Stimulated activated naive CD8-positive, alpha-beta T cell treated with anti-CD3 and anti-CD28 coated beads, Interleukin-15, Interleukin-2, amounts not matched to agents 100 ng/mL and 50 ng/mL, for 24 hours (primary cell): ENCODE measurements around the gene PTPN3.
"Not testable (repeated sequence)": the region's sequence is repeated elsewhere in the genome, so short reads cannot be mapped to it uniquely, and the experiment has no call there.

ENCODE experiments used
- H3K27ac Mint-ChIP-seq: one replicate; pipeline ENCODE4 v1.8.0; 2021; ENCODE audit warnings: mild to moderate bottlenecking, mixed read lengths
- H3K27me3 Mint-ChIP-seq: one replicate; pipeline ENCODE4 v1.8.0; 2021; ENCODE audit warnings: mixed read lengths
- H3K36me3 Mint-ChIP-seq: one replicate; pipeline ENCODE4 v1.8.0; 2021; ENCODE audit warnings: low read depth, mixed read lengths
- H3K4me1 Mint-ChIP-seq: one replicate; pipeline ENCODE4 v1.8.0; 2021; ENCODE audit warnings: low read depth, mixed read lengths
- H3K4me3 Mint-ChIP-seq: one replicate; pipeline ENCODE4 v1.8.0; 2021; ENCODE audit warnings: mild to moderate bottlenecking, mixed read lengths
- H3K9me3 Mint-ChIP-seq: one replicate; pipeline ENCODE4 v1.8.0; 2021; ENCODE audit warnings: mixed read lengths

PTPN3 gene

DNA sequence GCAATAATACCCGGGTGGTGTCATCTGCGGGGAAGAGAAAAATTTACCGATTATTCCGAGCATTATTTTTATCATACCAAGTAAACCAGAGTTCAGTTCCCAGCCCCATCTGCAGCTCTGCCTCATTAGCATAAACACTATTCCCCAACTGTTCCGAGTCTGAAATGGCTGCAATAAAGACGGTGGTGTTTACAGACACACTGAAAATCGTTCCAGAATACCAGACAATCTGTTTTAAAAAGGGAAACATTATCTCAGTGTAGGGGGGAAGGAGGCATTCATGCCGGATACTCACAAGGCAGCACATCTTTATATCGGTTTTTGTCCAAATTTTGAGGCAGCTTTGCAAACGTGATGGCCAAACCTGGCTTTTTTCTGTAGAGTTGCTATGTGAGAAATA, 106.9 kb downstream of the PTPN3 start:
- H3K9me3 Mint-ChIP-seq, result no peaks in the 10 kb centered on the region
- no peak overlapping the region for H3K27ac Mint-ChIP-seq
- H3K4me3 Mint-ChIP-seq, result no peak overlapping the region
- no peaks in the 10 kb centered on the region for H3K4me1 Mint-ChIP-seq
- peaks cover 22% of the 10 kb centered on the region for H3K27me3 Mint-ChIP-seq
- no peaks in the 10 kb centered on the region for H3K36me3 Mint-ChIP-seq

DNA sequence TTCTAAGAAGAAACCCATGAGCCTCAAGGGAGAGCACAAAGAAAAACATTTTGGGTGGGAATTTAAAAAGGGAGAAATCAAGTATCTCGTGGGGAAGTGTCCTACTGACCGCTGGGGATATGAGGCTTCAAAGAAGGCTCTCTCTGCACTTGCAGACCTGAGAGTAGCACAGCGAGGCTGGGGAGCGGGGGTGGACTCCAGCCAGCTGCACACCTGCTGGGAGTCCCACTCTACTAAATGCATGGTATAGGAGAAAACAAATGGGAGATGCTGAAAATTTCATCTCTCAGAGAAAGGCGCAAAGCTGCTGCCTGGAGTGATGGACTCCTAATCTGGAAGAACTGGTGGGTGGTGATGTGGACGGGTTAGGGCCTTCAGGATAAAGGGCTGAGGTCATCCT, 110.3 kb downstream of the PTPN3 start:
- H3K4me3 Mint-ChIP-seq, result no peak overlapping the region
- no peaks in the 10 kb centered on the region for H3K36me3 Mint-ChIP-seq
- no peaks in the 10 kb centered on the region for H3K4me1 Mint-ChIP-seq
- H3K9me3 Mint-ChIP-seq, result no peaks in the 10 kb centered on the region
- no peak overlapping the region for H3K27ac Mint-ChIP-seq
- H3K27me3 Mint-ChIP-seq, result peaks cover 25% of the 10 kb centered on the region

DNA sequence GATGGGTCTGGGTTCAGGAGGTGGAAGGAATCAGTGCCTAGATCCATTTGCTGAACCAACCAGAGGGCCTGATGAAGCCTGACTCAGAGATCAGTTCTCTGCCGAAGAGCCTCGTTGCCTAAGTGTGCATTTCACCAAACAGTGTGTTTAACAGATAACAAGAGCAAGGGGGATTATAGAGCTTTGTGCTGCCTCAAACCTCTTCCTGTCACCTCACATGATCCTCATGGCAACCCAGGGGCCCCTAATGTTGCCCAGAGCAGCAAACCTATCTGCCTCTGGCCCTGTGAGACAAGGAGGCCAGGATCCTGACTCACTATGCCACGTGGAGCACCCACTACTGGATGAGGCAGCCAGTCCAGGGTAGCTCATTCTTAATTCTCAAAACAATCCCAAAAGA, 110.9 kb downstream of the PTPN3 start:
- Mint-ChIP-seq H3K36me3 (no peaks in the 10 kb centered on the region), H3K9me3 (no peaks in the 10 kb centered on the region), H3K4me1 (no peaks in the 10 kb centered on the region), H3K27me3 (peaks cover 28% of the 10 kb centered on the region), H3K27ac (no peak overlapping the region), H3K4me3 (no peak overlapping the region)

DNA sequence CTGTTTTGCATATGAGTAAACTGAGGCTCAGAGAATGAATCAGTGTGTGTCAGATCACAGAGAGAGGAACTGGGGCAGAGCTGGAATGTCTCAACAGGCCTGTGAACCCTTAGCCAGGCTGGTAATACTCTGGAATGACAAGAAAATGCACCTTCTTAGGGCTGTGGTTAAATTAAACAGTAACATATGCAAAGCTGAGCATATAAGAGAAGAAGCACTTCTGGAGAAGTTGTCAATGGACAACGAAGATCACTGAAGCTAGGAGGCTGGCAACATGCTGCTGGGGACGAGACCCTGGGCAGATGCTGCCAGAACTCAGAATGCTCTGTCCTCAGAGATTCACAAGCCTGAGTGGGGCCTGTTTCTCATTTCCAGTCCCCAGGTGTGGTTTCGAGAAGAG, 112.6 kb downstream of the PTPN3 start:
- no peaks in the 10 kb centered on the region for H3K9me3 Mint-ChIP-seq
- no peak overlapping the region for H3K27ac Mint-ChIP-seq
- no peaks in the 10 kb centered on the region for H3K36me3 Mint-ChIP-seq
- H3K27me3 Mint-ChIP-seq, result peaks cover 25% of the 10 kb centered on the region
- no peaks in the 10 kb centered on the region for H3K4me1 Mint-ChIP-seq
- H3K4me3 Mint-ChIP-seq, result no peak overlapping the region

DNA sequence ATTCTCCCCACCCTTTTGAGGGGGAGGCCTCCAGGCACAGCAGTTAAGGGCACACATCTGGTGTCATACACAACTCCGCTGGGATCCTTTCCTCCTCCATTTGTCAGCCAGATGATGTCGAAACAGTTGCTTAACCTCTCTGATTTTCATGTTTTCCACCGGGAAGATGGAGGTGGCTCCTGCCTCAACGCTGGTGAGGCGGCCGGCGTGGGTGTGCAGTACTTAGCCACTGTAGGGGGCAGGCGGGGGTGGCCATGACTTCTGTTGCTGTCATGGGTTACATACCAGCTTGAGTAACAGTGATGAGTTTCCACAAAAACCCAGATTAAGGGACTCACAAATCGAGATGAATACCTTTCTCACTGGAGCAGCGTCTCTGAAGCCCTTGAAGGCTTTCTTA, 114.2 kb downstream of the PTPN3 start:
- Mint-ChIP-seq H3K4me1 (no peaks in the 10 kb centered on the region), H3K9me3 (no peaks in the 10 kb centered on the region), H3K36me3 (no peaks in the 10 kb centered on the region), H3K4me3 (no peak overlapping the region), H3K27ac (no peak overlapping the region), H3K27me3 (peaks cover 27% of the 10 kb centered on the region)

DNA sequence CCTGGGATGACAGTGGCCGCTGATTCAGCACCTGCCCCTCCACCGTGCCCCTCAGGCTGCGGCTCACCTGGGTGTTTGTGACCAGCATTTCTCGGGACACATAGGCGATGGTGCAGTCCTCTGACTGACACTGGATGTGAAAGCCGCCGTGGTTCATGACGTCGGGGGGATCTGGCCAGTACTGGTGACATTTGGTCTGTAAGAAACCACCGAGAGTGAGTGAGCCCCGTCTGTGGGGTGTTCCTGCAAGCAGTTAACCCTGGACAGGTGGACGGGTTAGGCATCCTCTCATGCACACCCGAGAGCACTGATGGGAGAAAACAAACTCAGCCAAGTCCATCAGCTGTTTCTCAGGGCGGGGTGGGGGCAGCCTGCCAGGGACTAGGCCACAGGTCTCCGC, 114.8 kb downstream of the PTPN3 start:
- no peaks in the 10 kb centered on the region for H3K9me3 Mint-ChIP-seq
- no peaks in the 10 kb centered on the region for H3K4me1 Mint-ChIP-seq
- H3K36me3 Mint-ChIP-seq, result no peaks in the 10 kb centered on the region
- no peak overlapping the region for H3K27ac Mint-ChIP-seq
- no peak overlapping the region for H3K4me3 Mint-ChIP-seq
- peaks cover 28% of the 10 kb centered on the region for H3K27me3 Mint-ChIP-seq

GRCh38 chr9:109382585-109382984, 115.5 kb downstream of the PTPN3 start:
- no peak overlapping the region for H3K27ac Mint-ChIP-seq
- H3K4me3 Mint-ChIP-seq, result no peak overlapping the region
- H3K9me3 Mint-ChIP-seq, result no peaks in the 10 kb centered on the region
- no peaks in the 10 kb centered on the region for H3K4me1 Mint-ChIP-seq
- peaks cover 22% of the 10 kb centered on the region for H3K27me3 Mint-ChIP-seq
- H3K36me3 Mint-ChIP-seq, result no peaks in the 10 kb centered on the region

- Mint-ChIP-seq H3K27me3 (peaks cover 22% of the 10 kb centered on the region), H3K4me3 (no peak overlapping the region), H3K27ac (no peak overlapping the region), H3K4me1 (no peaks in the 10 kb centered on the region), H3K9me3 (no peaks in the 10 kb centered on the region), H3K36me3 (no peaks in the 10 kb centered on the region)
These were observed 115.9 kb downstream of the PTPN3 start for GRCh38 chr9:109382182-109382581.

DNA sequence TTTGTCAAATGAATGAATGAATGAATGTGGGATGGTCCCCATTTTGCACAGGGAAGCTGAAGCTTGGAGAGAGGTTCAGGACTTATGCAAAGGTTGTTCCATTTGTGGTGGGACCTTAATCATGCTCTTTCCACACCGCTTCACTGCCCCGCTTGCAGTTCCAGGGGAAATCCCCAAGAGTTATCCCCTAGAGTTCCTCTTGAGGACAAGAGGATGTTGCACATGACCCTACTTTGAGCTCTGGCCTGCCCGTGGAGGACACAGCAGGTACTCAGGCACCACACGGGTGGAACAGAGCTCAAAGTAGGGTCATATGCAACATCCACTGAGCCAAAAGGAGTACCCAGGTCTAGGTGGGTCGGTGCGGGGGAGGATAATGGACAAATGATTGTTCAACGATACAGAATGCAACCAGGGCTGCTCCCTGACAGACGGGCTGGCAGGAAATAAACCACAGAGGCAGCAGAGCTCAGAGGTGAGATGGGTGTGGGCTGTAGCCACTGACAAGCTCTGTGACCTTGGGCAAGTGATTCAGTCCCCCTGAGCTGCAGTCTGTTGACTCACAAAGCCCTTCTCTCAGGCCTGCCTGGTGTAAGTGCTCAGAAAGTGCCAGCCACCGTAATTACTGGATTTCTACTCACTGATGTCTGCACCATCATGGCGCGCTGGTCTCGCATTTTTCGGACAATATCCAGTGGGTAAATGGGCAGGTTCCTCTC, 116.9 kb downstream of the PTPN3 start:
- Mint-ChIP-seq H3K4me3 (no peak overlapping the region), H3K9me3 (no peaks in the 10 kb centered on the region)

GRCh38 chr9:109379513-109379912, 118.6 kb downstream of the PTPN3 start:
- Mint-ChIP-seq H3K36me3 (no peaks in the 10 kb centered on the region), H3K4me3 (no peak overlapping the region), H3K27me3 (peaks cover 15% of the 10 kb centered on the region), H3K9me3 (no peaks in the 10 kb centered on the region), H3K27ac (no peak overlapping the region), H3K4me1 (no peaks in the 10 kb centered on the region)

More for the DNA sequence above, 116.9 kb downstream of the PTPN3 start:
- Mint-ChIP-seq H3K36me3 (no peaks in the 10 kb centered on the region), H3K27me3 (peaks cover 22% of the 10 kb centered on the region), H3K4me1 (no peaks in the 10 kb centered on the region), H3K27ac (no peak overlapping the region)

DNA sequence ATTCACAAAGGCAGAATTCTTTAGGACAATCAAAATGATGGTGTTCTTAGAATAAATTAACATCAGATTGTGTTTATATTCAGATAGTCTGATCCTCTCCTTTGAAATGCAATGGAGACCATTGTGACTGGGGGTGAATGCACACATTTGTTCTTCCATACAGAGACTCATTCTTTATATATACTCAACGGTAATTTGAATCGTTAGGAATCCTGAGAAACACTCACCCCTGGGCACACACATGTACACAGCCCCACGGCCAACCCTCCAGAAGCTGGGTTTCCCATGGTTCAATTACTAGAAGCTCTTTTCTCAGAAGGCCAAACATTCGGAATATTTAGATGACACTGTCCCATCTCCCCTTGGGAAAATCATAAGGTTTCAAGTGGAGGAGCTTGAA, 119.8 kb downstream of the PTPN3 start:
- peaks cover 13% of the 10 kb centered on the region for H3K27me3 Mint-ChIP-seq
- no peaks in the 10 kb centered on the region for H3K9me3 Mint-ChIP-seq
- no peak overlapping the region for H3K4me3 Mint-ChIP-seq
- H3K36me3 Mint-ChIP-seq, result no peaks in the 10 kb centered on the region
- no peak overlapping the region for H3K27ac Mint-ChIP-seq
- no peaks in the 10 kb centered on the region for H3K4me1 Mint-ChIP-seq

DNA sequence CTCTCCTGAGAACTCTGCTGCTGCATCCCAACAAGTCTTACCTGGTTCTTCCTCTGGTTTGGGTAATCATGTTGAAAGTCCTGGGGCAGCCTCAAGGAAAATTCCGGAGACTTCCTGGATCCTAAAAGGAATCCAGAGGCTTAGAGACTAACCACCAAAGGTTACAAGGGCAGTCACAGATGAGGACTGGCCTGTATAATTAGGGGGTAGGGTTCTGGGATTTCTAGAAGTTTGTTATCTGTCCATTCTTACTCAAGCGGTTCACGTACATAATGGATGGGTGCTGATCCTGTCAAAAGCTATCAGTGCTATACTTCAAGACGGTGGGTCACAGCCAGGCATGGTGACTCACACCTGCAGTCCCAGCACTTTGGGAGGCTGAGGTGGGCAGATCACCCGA, 125.9 kb downstream of the PTPN3 start:
- no peaks in the 10 kb centered on the region for H3K9me3 Mint-ChIP-seq
- no peaks in the 10 kb centered on the region for H3K4me1 Mint-ChIP-seq
- H3K27ac Mint-ChIP-seq, result no peak overlapping the region
- no peaks in the 10 kb centered on the region for H3K36me3 Mint-ChIP-seq
- H3K4me3 Mint-ChIP-seq, result no peak overlapping the region
- H3K27me3 Mint-ChIP-seq, result peaks cover 4% of the 10 kb centered on the region

DNA sequence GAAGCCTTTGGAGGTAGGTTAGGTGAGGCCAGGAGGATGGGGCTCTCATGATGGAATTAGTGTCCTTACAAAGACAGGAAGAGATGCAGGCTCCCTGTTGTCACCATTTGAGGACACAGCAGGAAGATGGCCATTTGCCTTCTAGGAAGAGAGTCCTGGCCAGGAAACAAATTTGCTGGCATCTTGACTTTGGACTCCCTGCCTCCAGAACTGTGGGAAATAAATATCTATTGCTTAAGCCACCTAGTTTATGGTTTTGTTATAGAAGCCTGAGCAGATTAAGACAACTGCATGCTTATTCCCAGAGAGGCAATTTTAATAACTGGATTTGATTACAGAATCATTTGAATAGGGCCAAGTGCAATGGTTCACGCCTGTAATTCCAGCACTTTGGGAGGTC, 126.7 kb downstream of the PTPN3 start:
- Mint-ChIP-seq H3K4me3 (no peak overlapping the region), H3K4me1 (no peaks in the 10 kb centered on the region), H3K36me3 (no peaks in the 10 kb centered on the region), H3K27ac (no peak overlapping the region), H3K27me3 (peaks cover 4% of the 10 kb centered on the region), H3K9me3 (no peaks in the 10 kb centered on the region)

DNA sequence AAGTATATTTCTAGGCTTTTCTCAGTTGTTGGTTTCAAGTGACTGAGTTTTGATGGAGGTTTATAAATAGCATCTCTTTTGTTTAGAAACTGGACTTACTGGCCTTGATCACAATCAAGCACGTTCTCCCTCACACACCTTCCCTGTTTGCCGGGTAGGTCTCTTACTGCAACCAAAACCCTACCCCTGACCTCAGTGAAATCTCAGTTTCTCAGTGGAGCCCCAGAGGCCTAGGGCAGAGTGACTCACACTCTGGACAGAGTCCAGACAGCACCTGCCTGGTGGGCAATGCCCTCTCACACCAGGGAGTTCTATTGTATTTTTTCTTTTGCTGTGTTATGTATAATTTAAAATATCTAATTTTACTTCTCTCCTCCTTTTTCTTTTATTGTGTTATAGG, 128.8 kb downstream of the PTPN3 start:
- no peak overlapping the region for H3K4me3 Mint-ChIP-seq
- H3K36me3 Mint-ChIP-seq, result no peaks in the 10 kb centered on the region
- H3K9me3 Mint-ChIP-seq, result no peaks in the 10 kb centered on the region
- no peaks in the 10 kb centered on the region for H3K4me1 Mint-ChIP-seq
- H3K27ac Mint-ChIP-seq, result no peak overlapping the region
- peaks cover 10% of the 10 kb centered on the region for H3K27me3 Mint-ChIP-seq

DNA sequence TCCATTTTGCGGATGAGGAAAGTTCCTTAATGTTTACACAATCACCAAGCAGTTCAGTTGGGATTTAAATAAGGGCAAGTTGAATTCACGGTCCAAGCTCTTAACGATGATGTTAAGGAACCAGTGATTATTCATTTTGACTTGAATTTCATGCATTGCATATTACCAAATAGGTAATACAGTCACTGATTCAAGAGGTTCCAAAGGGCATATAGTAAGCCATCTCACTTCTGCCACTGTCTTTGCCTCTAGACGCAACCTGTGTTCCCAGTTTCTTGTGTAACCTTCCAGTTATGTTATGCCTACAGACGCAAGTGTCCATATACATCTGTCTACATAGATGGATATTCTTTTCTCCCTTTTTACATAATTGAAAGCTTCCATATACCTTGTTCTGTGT, 137.3 kb downstream of the PTPN3 start:
- Mint-ChIP-seq H3K4me1 (no peaks in the 10 kb centered on the region), H3K4me3 (no peak overlapping the region), H3K27ac (no peak overlapping the region), H3K27me3 (peaks cover 9% of the 10 kb centered on the region), H3K9me3 (no peaks in the 10 kb centered on the region), H3K36me3 (no peaks in the 10 kb centered on the region)

DNA sequence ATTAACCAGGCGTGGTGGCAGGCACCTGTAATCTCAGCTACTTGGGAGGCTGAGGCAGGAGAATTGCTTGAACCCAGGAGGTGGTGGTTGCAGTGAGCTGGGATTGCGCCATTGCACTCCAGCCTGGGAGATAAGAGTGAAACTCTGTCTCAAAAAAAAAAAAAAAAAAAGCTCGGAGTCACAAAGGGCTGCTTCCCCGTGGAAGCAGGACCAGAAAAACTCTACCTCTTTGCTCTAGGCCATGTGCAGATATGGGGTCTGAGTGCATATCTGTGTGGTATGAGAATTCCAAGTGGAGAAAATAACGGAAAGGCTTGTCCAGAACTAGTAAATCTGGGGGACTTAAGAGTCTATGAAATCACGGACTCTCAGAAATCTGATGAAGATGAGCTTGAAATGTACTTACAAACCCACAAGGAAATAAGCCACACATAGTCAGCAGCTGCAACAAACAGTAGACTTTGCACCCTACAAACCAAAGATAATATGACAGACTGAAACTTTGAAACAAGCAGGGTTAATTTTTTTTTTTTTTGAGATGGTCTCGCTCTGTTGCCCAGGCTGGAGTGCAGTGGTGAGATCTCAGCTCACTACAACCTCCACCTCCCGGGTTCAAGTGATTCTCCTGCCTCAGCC, 139.0 kb downstream of the PTPN3 start:
- not testable (repeated sequence) for H3K36me3 Mint-ChIP-seq, H3K4me3 Mint-ChIP-seq, H3K9me3 Mint-ChIP-seq, H3K27ac Mint-ChIP-seq, H3K27me3 Mint-ChIP-seq, H3K4me1 Mint-ChIP-seq
